ENCODE results near the gene AZGP1. TPM values are rescaled to one million over a fixed set of nuclear protein-coding genes. Genes with fewer than 3 reads are reported as not detected.
"Not testable (repeated sequence)": the region's sequence is repeated elsewhere in the genome, so short reads cannot be mapped to it uniquely, and the experiment has no call there.

Gene AZGP1
- total RNA-seq, 1 donor from 2014 or later: not detected

GRCh38 chr7:99974681-99975080 is 1.1 kb downstream of the AZGP1 start:
- Mint-ChIP-seq H3K4me1 (ENCODE audit: unreplicated experiment) (no peaks in the 10 kb centered on the region), H3K27me3 (ENCODE audit: unreplicated experiment) (peaks cover 2% of the 10 kb centered on the region), H3K4me3 (ENCODE audit: unreplicated experiment) (no peak overlapping the region), H3K9me3 (ENCODE audit: unreplicated experiment) (no peaks in the 10 kb centered on the region), H3K27ac (ENCODE audit: unreplicated experiment) (no peak overlapping the region), H3K36me3 (ENCODE audit: low read depth, unreplicated experiment) (no peaks in the 10 kb centered on the region)
- TF ChIP-seq CTCF (IDR thresholded peaks at IDR 0.05; ENCODE audit: unreplicated experiment): no peak
- DNase-seq (ENCODE audit: low spot score): no peak

- H3K4me1 Mint-ChIP-seq (ENCODE audit: unreplicated experiment); H3K9me3 Mint-ChIP-seq (ENCODE audit: unreplicated experiment); H3K27me3 Mint-ChIP-seq (ENCODE audit: unreplicated experiment); H3K4me3 Mint-ChIP-seq (ENCODE audit: unreplicated experiment); DNase-seq (ENCODE audit: low spot score); H3K27ac Mint-ChIP-seq (ENCODE audit: unreplicated experiment); H3K36me3 Mint-ChIP-seq (ENCODE audit: low read depth, unreplicated experiment): not testable (repeated sequence)
Measured at GRCh38 chr7:99973817-99974216, 2.0 kb downstream of the AZGP1 start.

GRCh38 chr7:99971242-99971641 is 4.6 kb downstream of the AZGP1 start:
- Mint-ChIP-seq H3K4me3 (ENCODE audit: unreplicated experiment) (no peak overlapping the region), H3K27me3 (ENCODE audit: unreplicated experiment) (peaks cover 7% of the 10 kb centered on the region), H3K9me3 (ENCODE audit: unreplicated experiment) (no peaks in the 10 kb centered on the region), H3K36me3 (ENCODE audit: low read depth, unreplicated experiment) (no peaks in the 10 kb centered on the region), H3K27ac (ENCODE audit: unreplicated experiment) (no peak overlapping the region), H3K4me1 (ENCODE audit: unreplicated experiment) (no peaks in the 10 kb centered on the region)
- no peak for DNase-seq (ENCODE audit: low spot score)
- TF ChIP-seq CTCF (IDR thresholded peaks at IDR 0.05; ENCODE audit: unreplicated experiment): no peak

- DNase-seq (ENCODE audit: low spot score); H3K36me3 Mint-ChIP-seq (ENCODE audit: low read depth, unreplicated experiment); H3K4me1 Mint-ChIP-seq (ENCODE audit: unreplicated experiment); H3K9me3 Mint-ChIP-seq (ENCODE audit: unreplicated experiment); H3K27me3 Mint-ChIP-seq (ENCODE audit: unreplicated experiment); H3K4me3 Mint-ChIP-seq (ENCODE audit: unreplicated experiment); H3K27ac Mint-ChIP-seq (ENCODE audit: unreplicated experiment): not testable (repeated sequence)
Measured at GRCh38 chr7:99969813-99970212, 6.0 kb downstream of the AZGP1 start.

GRCh38 chr7:99969298-99969697 is 6.5 kb downstream of the AZGP1 start:
- Mint-ChIP-seq H3K4me3 (ENCODE audit: unreplicated experiment) (no peak overlapping the region), H3K27ac (ENCODE audit: unreplicated experiment) (no peak overlapping the region), H3K9me3 (ENCODE audit: unreplicated experiment) (no peaks in the 10 kb centered on the region), H3K27me3 (ENCODE audit: unreplicated experiment) (peaks cover 7% of the 10 kb centered on the region), H3K4me1 (ENCODE audit: unreplicated experiment) (no peaks in the 10 kb centered on the region), H3K36me3 (ENCODE audit: low read depth, unreplicated experiment) (no peaks in the 10 kb centered on the region)
- no peak for DNase-seq (ENCODE audit: low spot score)
- no peak for TF ChIP-seq CTCF (IDR thresholded peaks at IDR 0.05; ENCODE audit: unreplicated experiment)

GRCh38 chr7:99958564-99959227 is 17.1 kb downstream of the AZGP1 start:
- Mint-ChIP-seq H3K4me3 (ENCODE audit: unreplicated experiment) (no peak overlapping the region), H3K36me3 (ENCODE audit: low read depth, unreplicated experiment) (no peaks in the 10 kb centered on the region), H3K27me3 (ENCODE audit: unreplicated experiment) (no peaks in the 10 kb centered on the region), H3K27ac (ENCODE audit: unreplicated experiment) (no peak overlapping the region), H3K4me1 (ENCODE audit: unreplicated experiment) (no peaks in the 10 kb centered on the region), H3K9me3 (ENCODE audit: unreplicated experiment) (no peaks in the 10 kb centered on the region)
- TF ChIP-seq CTCF (IDR thresholded peaks at IDR 0.05; ENCODE audit: unreplicated experiment): no peak
- DNase-seq (ENCODE audit: low spot score): no peak

All from endothelial cell (in vitro differentiated cells).